Nephron (organoid): ENCODE measurements around the gene RPUSD3.
A peak's percentile ranks its signal among the peaks of the same experiment; 100 is the strongest.

Source experiments
- H3K27ac Mint-ChIP-seq, 3 experiments: 2 replicates each; pipeline ENCODE4 v1.8.0; 2020; ENCODE audit warnings: mixed read lengths in 3 of 3, mild to moderate bottlenecking in 2 of 3, moderate library complexity in 1 of 3
- H3K27me3 Mint-ChIP-seq: 2 replicates; pipeline ENCODE4 v1.8.0; 2021; ENCODE audit warnings: low read depth, mild to moderate bottlenecking, moderate library complexity, mixed read lengths
- H3K36me3 Mint-ChIP-seq: 2 replicates; pipeline ENCODE4 v1.8.0; 2020; ENCODE audit warnings: low read depth, mixed read lengths
- H3K4me1 Mint-ChIP-seq: 2 replicates; pipeline ENCODE4 v1.8.0; 2020; ENCODE audit warnings: mixed read lengths
- H3K4me3 Mint-ChIP-seq, 3 experiments: 2 replicates each; pipeline ENCODE4 v1.8.0; 2020; ENCODE audit warnings: mild to moderate bottlenecking in 3 of 3, mixed read lengths in 3 of 3, moderate library complexity in 2 of 3
- H3K9me3 Mint-ChIP-seq: 2 replicates; pipeline ENCODE4 v1.8.0; 2020; ENCODE audit warnings: mixed read lengths
- CTCF ChIP-seq, 3 experiments: fragments of 200-600 bp; sonication (generic); IDR thresholded peaks; one replicate each; pipeline ENCODE4 v1.5.0; 2021; ENCODE audit warnings: antibody characterized with exemption in 3 of 3; ENCODE audit not compliant: unreplicated experiment in 3 of 3

RPUSD3 gene

GRCh38 chr3:9810433-9810770 is 33.4 kb downstream of the RPUSD3 start:
- Mint-ChIP-seq H3K27ac (peak overlapping the region; percentile 77 to 82 (median 80)), H3K4me1 (peaks cover 21% of the 10 kb centered on the region), H3K36me3 (peaks cover 6% of the 10 kb centered on the region), H3K9me3 (no peaks in the 10 kb centered on the region), H3K4me3 (peak overlapping the region; percentile 80 to 85 (median 80)), H3K27me3 (no peaks in the 10 kb centered on the region)
- no peak for TF ChIP-seq CTCF (IDR thresholded peaks at IDR 0.05; ENCODE audit: unreplicated experiment in 3 of 3)

GRCh38 chr3:9809615-9810432 is 34.0 kb downstream of the RPUSD3 start, which contains the start of gene TTLL3:
TSS of gene TTLL3 (plus strand) at chr3:9810262. CDS start at chr3:9810662, 400 bp downstream.
- H3K9me3 Mint-ChIP-seq, result no peaks in the 10 kb centered on the region
- H3K36me3 Mint-ChIP-seq, result peaks cover 10% of the 10 kb centered on the region
- no peaks in the 10 kb centered on the region for H3K27me3 Mint-ChIP-seq
- peak within 1 kb of the TSS; percentile 88 to 95 (median 92) for H3K27ac Mint-ChIP-seq
- H3K4me3 Mint-ChIP-seq, result peak within 1 kb of the TSS; percentile 87 to 91 (median 88)
- H3K4me1 Mint-ChIP-seq, result peaks cover 21% of the 10 kb centered on the region
- TF ChIP-seq CTCF (IDR thresholded peaks at IDR 0.05; ENCODE audit: unreplicated experiment in 3 of 3), result no peak

- H3K4me1 Mint-ChIP-seq, result peaks cover 21% of the 10 kb centered on the region
- H3K27ac Mint-ChIP-seq, result peak overlapping the region; percentile 88 to 95 (median 92)
- no peak for TF ChIP-seq CTCF (IDR thresholded peaks at IDR 0.05; ENCODE audit: unreplicated experiment in 3 of 3)
These were observed 34.6 kb downstream of the RPUSD3 start for GRCh38 chr3:9809239-9809614.

DNA sequence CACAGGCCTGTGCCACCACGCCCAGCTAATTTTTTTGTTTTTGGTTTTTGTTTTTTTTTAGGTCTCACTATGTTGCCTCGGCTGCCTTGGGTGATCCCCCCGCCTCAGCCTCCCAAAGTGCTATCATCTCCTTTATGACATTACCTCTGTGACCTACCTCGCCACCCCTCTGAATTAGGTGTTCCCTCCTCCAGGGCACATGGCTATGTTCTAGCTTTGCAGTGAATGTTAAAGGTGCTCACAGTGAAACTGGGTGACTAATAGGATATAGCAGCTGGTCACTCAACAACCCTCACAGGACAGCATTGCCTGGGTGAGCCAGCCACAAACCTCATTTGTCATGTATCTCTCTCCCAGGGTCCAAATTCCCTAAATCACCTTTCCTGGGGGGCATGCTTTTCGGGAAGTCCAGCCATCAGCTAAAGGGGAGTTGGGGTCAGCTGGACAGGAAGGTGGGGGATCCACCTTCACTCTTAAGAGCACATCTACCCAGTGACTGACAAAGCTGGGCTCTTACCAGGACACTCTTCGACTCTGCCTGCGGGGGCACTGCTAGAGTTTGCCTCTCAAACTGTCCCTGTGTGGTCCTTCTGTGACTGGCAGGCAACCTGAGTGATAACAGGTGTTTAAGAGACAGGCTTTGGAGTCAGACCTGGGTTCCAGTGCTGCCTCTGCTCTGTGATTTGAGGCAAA is 35.3 kb downstream of the RPUSD3 start:
- H3K36me3 Mint-ChIP-seq, result peaks cover 24% of the 10 kb centered on the region
- H3K4me1 Mint-ChIP-seq, result peaks cover 21% of the 10 kb centered on the region
- H3K27me3 Mint-ChIP-seq, result no peaks in the 10 kb centered on the region
- H3K9me3 Mint-ChIP-seq, result no peaks in the 10 kb centered on the region
- no peak for TF ChIP-seq CTCF (IDR thresholded peaks at IDR 0.05; ENCODE audit: unreplicated experiment in 3 of 3)
- H3K27ac Mint-ChIP-seq, result peak overlapping the region; percentile 88 to 95 (median 92)
- peak overlapping the region in 2 of 3 experiments; percentile 45 to 88 for H3K4me3 Mint-ChIP-seq

More at GRCh38 chr3:9809239-9809614, 34.6 kb downstream of the RPUSD3 start:
- H3K4me3 Mint-ChIP-seq, result peak overlapping the region; percentile 87 to 91 (median 88)
- no peaks in the 10 kb centered on the region for H3K9me3 Mint-ChIP-seq
- H3K27me3 Mint-ChIP-seq, result no peaks in the 10 kb centered on the region
- H3K36me3 Mint-ChIP-seq, result peaks cover 16% of the 10 kb centered on the region

GRCh38 chr3:9807981-9808344 is 35.8 kb downstream of the RPUSD3 start:
- Mint-ChIP-seq H3K27ac (peak overlapping the region; percentile 55 to 92 (median 62)), H3K4me3 (peak overlapping the region; percentile 47 to 63 (median 53)), H3K9me3 (no peaks in the 10 kb centered on the region), H3K4me1 (peaks cover 21% of the 10 kb centered on the region), H3K36me3 (peaks cover 26% of the 10 kb centered on the region), H3K27me3 (no peaks in the 10 kb centered on the region)
- TF ChIP-seq CTCF (IDR thresholded peaks at IDR 0.05; ENCODE audit: unreplicated experiment in 3 of 3), result no peak
